Cardiac fibroblast (primary cell): ENCODE measurements around the gene DEPDC1B.
"Not testable (repeated sequence)": the region's sequence is repeated elsewhere in the genome, so short reads cannot be mapped to it uniquely, and the experiment has no call there.

ENCODE experiments used
- DNase-seq, 2 donors: peaks; one replicate each; pipeline versions ENCODE4 v3.0.0 to v3.0.0-alpha.2; 2010; ENCODE audit warnings: low read depth in 2 of 2
- H3K4me3 ChIP-seq, 2 donors: replicated peaks in 1 of 2; 1 replicate in 1 of 2; 2 replicates in 1 of 2; pipeline ENCODE4 v1.5.1; 2011; ENCODE audit warnings: low read depth in 2 of 2, low read length in 2 of 2, mild to moderate bottlenecking in 2 of 2, moderate library complexity in 1 of 2
- CTCF ChIP-seq: IDR thresholded peaks from one replicate; pipeline ENCODE4 v1.5.1; 2011; ENCODE audit warnings: low read depth, mild to moderate bottlenecking, low read length, inconsistent platforms

The DEPDC1B gene

GRCh38 chr5:60598424-60598823 lies 101.5 kb downstream of the DEPDC1B start:
- no peak overlapping the region for H3K4me3 ChIP-seq
- no peak for DNase-seq
- TF ChIP-seq CTCF: no peak

- DNase-seq: peak in 1 of 2 donors; percentile 3
- TF ChIP-seq CTCF: no peak
- H3K4me3 ChIP-seq: no peak overlapping the region
These were observed 102.2 kb downstream of the DEPDC1B start for GRCh38 chr5:60597572-60598320.

GRCh38 chr5:60594715-60595477 lies 105.1 kb downstream of the DEPDC1B start:
- TF ChIP-seq CTCF: no peak
- DNase-seq: peak; percentile 30 to 38
- no peak overlapping the region for H3K4me3 ChIP-seq

GRCh38 chr5:60590172-60590571 lies 109.8 kb downstream of the DEPDC1B start:
- no peak for DNase-seq
- H3K4me3 ChIP-seq: no peak overlapping the region
- TF ChIP-seq CTCF: no peak

- not testable (repeated sequence) for DNase-seq, H3K4me3 ChIP-seq
These were observed 112.7 kb downstream of the DEPDC1B start for GRCh38 chr5:60587312-60587711.

- DNase-seq: peak; percentile 50 to 58
- no peak overlapping the region for H3K4me3 ChIP-seq
- TF ChIP-seq CTCF: peak; percentile 27
These were observed 113.6 kb downstream of the DEPDC1B start for GRCh38 chr5:60586307-60586901.

- DNase-seq: no peak
- TF ChIP-seq CTCF: no peak
- H3K4me3 ChIP-seq: no peak overlapping the region
These were observed 114.3 kb downstream of the DEPDC1B start for GRCh38 chr5:60585618-60586017.
